Calu3 (cell line): Measurements from ENCODE around the gene FAM114A1. TPM values are rescaled to one million over a fixed set of nuclear protein-coding genes. Genes with fewer than 3 reads are reported as not detected.

Experiments
- BruUV-seq: library from RNA; stranded (reverse); fragments of 400-500 nt; replicated peaks from 2 replicates; lab custom pipeline; 2021; lab: Mats Ljungman, UMichigan
- CTCF ChIA-PET: fragments of 300-600 bp; sonication (Branson Sonifier 250); formaldehyde crosslinking; loops from one replicate; lab custom pipeline; 2022; ENCODE audit warnings: antibody characterized with exemption; lab: Charles Lee
- DNase-seq: peaks from one replicate; pipeline ENCODE4 v3.0.0; 2022
- H3K27ac Mint-ChIP-seq: one replicate; pipeline ENCODE4 v1.8.0; 2022; ENCODE audit warnings: mixed read lengths; ENCODE audit not compliant: unreplicated experiment
- H3K27me3 Mint-ChIP-seq: one replicate; pipeline ENCODE4 v1.8.0; 2022; ENCODE audit warnings: mixed read lengths; ENCODE audit not compliant: unreplicated experiment
- H3K36me3 Mint-ChIP-seq: one replicate; pipeline ENCODE4 v1.8.0; 2022; ENCODE audit warnings: mild to moderate bottlenecking, moderate library complexity, mixed read lengths; ENCODE audit not compliant: insufficient read depth, unreplicated experiment
- H3K4me1 Mint-ChIP-seq: one replicate; pipeline ENCODE4 v1.8.0; 2022; ENCODE audit warnings: mild to moderate bottlenecking, low read depth, mixed read lengths; ENCODE audit not compliant: unreplicated experiment
- H3K4me3 Mint-ChIP-seq: one replicate; pipeline ENCODE4 v1.8.0; 2022; ENCODE audit warnings: mild to moderate bottlenecking, low read depth, moderate library complexity, mixed read lengths; ENCODE audit not compliant: unreplicated experiment
- H3K9me3 Mint-ChIP-seq: one replicate; pipeline ENCODE4 v1.8.0; 2022; ENCODE audit warnings: low read depth, mixed read lengths; ENCODE audit not compliant: unreplicated experiment
- intact Hi-C: fragments of 100-400 bp; cut with micrococcal nuclease; formaldehyde crosslinking; loops from one replicate; pipeline ENCODE4 v1.10.0; 2022; ENCODE audit not compliant: unreplicated experiment
- total RNA-seq: library from RNA; stranded (reverse); gene quantifications from 2 replicates; pipeline ENCODE4 v1.2.3, GENCODE V29; 2022
- TF ChIP-seq, protein P1 (sequence below): fragments of 200-600 bp; IDR thresholded peaks from one replicate; pipeline ENCODE4 v1.8.0; 2022; ENCODE audit warnings: antibody characterized with exemption; ENCODE audit not compliant: unreplicated experiment

FAM114A1 gene
- total RNA-seq, 1 experiment from 2014 or later, result 22.1 TPM

DNA sequence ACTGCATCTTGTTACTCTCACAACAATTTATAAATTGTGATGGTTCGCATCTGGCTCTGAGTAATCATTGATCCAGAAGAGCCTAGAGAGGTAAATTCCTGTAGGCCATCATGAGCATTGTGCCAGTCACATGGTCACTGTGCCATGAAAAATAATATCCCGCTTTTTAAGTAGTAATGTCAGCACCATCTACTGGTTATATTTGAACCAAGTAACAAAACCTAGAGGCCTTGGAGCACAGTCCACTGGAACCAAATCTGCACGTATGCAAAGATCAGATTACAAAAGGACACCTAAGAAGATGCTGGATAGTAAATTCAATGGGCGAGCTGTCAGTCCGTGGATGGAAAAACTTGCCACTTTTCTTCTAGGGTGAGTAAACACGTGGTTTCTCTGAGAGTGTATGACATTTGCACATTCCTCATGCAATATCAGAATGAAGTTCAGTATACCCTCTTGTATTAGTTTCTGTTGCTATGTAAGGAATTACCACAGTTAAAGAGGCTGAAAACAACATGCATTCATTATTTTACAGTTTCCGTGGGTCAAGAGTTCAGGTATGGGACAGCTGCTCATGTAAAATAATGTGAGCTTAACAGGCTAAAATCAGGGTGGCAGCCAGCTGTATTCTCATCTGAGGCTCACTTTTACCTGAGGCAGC lies 26.8 kb downstream of the FAM114A1 start:
- BruUV-seq, result no TSS peak
- CTCF ChIA-PET, result no interaction called here
- TF ChIP-seq, protein P1, sequence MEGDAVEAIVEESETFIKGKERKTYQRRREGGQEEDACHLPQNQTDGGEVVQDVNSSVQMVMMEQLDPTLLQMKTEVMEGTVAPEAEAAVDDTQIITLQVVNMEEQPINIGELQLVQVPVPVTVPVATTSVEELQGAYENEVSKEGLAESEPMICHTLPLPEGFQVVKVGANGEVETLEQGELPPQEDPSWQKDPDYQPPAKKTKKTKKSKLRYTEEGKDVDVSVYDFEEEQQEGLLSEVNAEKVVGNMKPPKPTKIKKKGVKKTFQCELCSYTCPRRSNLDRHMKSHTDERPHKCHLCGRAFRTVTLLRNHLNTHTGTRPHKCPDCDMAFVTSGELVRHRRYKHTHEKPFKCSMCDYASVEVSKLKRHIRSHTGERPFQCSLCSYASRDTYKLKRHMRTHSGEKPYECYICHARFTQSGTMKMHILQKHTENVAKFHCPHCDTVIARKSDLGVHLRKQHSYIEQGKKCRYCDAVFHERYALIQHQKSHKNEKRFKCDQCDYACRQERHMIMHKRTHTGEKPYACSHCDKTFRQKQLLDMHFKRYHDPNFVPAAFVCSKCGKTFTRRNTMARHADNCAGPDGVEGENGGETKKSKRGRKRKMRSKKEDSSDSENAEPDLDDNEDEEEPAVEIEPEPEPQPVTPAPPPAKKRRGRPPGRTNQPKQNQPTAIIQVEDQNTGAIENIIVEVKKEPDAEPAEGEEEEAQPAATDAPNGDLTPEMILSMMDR, result no peak
- H3K27ac Mint-ChIP-seq, result no peak overlapping the region
- no peaks in the 10 kb centered on the region for H3K27me3 Mint-ChIP-seq
- H3K4me3 Mint-ChIP-seq, result no peak overlapping the region
- H3K36me3 Mint-ChIP-seq, result peaks cover 2% of the 10 kb centered on the region
- H3K9me3 Mint-ChIP-seq, result no peaks in the 10 kb centered on the region
- intact Hi-C loops, result no loop called here
- DNase-seq, result no peak
- no peaks in the 10 kb centered on the region for H3K4me1 Mint-ChIP-seq

DNA sequence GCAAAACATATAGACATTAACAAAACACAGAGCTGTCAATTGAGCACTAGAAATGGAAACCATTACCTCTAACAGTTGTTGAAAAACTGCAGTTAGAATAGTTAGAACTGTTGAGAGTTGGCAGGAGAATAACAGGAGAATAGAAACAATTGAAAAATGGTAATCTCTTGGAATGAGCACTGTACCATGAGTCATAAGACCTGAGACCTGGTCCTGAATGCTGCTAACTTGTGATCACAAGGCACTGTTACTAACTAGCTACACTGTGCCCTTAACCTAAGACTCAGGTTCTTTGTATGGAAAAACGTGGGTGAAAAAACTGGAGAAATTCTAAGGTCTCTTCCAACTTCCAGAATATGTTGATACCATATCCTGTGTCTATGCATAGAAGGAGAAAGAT lies 29.3 kb downstream of the FAM114A1 start:
- H3K9me3 Mint-ChIP-seq, result no peaks in the 10 kb centered on the region
- no peak for DNase-seq
- H3K27ac Mint-ChIP-seq, result no peak overlapping the region
- intact Hi-C loops, result no loop called here
- BruUV-seq, result no TSS peak
- H3K27me3 Mint-ChIP-seq, result no peaks in the 10 kb centered on the region
- H3K4me3 Mint-ChIP-seq, result no peak overlapping the region
- H3K36me3 Mint-ChIP-seq, result no peaks in the 10 kb centered on the region
- CTCF ChIA-PET, result no interaction called here
- H3K4me1 Mint-ChIP-seq, result no peaks in the 10 kb centered on the region
- TF ChIP-seq, protein P1, result no peak

DNA sequence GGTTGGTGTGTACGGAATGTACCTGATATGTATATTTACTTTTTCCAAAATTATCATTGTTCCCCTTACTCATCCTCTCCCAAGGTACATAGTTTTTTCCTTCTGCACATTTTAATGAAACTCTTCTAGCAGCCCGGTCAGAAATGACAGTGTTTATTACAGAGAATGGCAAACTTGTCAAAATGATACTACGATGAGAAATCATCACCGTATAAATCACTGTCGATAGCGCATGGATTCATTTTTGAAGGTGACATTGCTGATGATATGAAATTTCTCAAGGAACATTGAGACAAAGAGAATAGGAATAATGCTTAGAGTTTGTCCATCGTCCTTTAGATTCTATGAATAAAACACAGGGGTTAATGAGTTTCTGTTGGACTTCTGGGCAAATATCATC lies 30.6 kb downstream of the FAM114A1 start:
- TF ChIP-seq, protein P1, result no peak
- intact Hi-C loops, result no loop called here
- no peaks in the 10 kb centered on the region for H3K4me1 Mint-ChIP-seq
- H3K4me3 Mint-ChIP-seq, result no peak overlapping the region
- DNase-seq, result no peak
- CTCF ChIA-PET, result no interaction called here
- no peaks in the 10 kb centered on the region for H3K36me3 Mint-ChIP-seq
- H3K9me3 Mint-ChIP-seq, result no peaks in the 10 kb centered on the region
- BruUV-seq, result no TSS peak
- H3K27me3 Mint-ChIP-seq, result no peaks in the 10 kb centered on the region
- H3K27ac Mint-ChIP-seq, result no peak overlapping the region

DNA sequence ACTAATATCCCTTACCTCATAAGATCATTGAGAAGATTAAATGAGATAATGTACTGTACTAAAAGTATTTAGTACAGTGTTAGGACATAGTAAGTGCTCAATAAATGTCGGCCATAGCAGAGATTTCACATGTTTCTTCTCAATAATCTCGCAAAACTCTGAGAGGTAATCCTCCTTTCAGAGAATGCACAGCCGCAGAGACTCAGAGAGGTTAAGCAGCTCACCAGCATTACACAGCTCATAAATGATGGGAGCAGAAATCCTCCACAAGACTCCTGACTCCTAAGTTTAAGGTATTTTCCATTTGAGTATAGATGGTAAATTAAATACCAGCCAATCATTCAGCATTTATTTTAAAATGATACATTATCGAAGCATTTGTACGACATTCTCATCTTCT lies 34.6 kb downstream of the FAM114A1 start:
- Mint-ChIP-seq H3K27ac (no peak overlapping the region), H3K4me3 (no peak overlapping the region), H3K27me3 (no peaks in the 10 kb centered on the region), H3K4me1 (peaks cover 12% of the 10 kb centered on the region), H3K36me3 (peaks cover 5% of the 10 kb centered on the region), H3K9me3 (no peaks in the 10 kb centered on the region)
- TF ChIP-seq, protein P1, result no peak
- BruUV-seq, result no TSS peak
- intact Hi-C loops, result loop anchor here (1.0 kb wide), 1 partner anchor 233 kb away; no protein-coding TSS in a partner anchor
- CTCF ChIA-PET, result interaction anchor here (1.1 to 1.6 kb wide), 4 partner anchors 13 to 233 kb away, joined by 4 to 20 read pairs (median 6); no protein-coding TSS in a partner anchor
- DNase-seq, result no peak
